DMS53 treated with DMSO at 0.1 percent for 48 hours (cell line): ENCODE data around the gene TSPO.

Experiments used
- DNase-seq: peaks from one replicate; lab custom pipeline; 2025; ENCODE audit not compliant: unreplicated experiment; lab: John Stamatoyannopoulos, UW

Gene TSPO

DNA sequence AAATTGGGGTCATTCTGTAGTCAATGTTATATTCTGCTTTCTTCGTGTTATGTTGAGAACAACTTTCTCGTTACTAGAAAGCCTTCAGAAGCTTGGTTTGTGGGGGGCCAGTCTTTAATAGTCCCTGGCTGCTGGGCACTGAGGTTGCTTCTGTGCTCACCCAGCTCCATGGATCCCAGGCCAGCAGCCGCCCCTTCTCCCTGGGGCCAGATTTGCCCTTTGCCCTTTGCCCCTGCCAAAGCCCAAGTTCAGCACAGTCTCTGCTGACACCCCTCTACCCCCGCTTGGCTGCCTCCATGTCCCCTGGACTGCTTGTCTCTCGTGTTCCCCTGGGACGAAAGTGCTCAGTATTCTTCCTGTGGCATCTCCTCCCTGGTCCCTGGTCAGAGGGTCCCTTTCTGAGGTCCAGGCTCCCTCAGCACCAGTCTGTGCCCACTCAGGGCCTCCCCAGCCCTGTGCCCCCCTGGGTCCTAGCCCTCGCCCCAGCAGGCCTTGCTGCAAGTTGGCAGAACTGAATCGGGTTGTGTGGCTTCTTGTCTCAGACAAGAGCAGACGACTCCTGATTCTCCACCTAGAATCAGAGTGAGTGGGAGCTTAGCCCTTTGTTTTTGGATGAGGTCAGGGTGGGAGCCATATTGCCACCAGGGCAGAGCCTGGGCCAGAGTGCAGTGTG, 6.7 kb downstream of the TSPO start:
- DNase-seq, result no peak

DNA sequence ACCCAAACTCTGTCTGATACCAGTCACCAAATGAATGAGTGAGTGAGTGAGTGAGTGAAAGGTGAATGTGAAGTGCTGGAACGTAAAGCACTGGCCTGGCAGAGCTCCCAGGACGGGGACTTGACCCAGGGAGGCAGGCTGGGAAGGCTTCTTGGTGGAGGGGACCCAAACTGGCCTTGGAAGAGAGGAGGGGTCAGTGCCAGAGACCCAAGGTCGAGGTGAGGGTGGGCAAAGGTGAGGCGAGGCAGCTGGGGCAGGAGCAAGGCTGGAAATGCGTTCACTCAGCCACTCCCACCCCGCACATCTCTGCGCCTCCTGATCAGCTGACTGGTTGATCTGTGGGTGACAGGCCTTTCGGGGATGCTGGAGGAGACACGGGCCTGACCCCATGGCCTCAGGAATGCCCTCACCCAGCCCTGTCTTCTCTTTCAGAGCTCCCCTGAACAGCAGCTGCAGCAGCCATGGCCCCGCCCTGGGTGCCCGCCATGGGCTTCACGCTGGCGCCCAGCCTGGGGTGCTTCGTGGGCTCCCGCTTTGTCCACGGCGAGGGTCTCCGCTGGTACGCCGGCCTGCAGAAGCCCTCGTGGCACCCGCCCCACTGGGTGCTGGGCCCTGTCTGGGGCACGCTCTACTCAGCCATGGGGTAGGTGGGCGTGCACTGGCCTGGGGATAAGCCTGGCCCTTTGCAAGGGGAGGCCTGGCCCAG, 7.6 kb downstream of the TSPO start:
- no peak for DNase-seq

DNA sequence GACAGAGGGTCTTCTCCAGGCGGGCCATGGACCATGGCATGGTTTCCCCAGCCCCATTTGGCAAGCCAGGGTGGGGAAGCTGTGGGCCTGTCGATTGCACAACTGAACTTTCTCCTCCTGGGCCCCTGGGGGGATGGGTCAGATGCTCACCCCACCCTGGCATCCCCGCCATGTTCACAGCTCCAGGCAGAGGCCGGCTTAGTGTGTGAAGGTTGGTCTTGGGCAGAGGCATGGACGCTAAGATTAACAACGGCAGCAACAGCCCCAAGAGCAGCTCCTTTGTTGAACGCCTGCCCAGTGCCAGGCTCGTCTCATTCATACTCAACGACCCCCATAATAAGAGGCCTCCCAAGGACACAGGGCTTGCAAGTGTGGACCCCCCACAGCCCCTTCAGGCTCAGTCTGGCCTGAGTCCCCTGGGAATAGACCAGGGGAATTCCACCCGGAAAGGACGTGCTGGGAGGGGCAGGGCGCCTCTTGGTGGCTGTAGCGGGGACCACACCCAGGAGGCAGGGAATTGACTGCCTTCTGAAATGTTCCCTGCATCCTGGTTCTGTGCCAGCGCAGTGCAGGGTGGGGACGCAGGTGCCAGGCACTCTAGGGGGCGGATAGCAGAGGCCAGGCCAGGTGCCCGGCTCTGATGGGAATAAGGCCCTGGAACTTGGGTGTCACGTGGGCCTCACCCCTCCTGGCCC, 8.3 kb downstream of the TSPO start:
- DNase-seq, result no peak

DNA sequence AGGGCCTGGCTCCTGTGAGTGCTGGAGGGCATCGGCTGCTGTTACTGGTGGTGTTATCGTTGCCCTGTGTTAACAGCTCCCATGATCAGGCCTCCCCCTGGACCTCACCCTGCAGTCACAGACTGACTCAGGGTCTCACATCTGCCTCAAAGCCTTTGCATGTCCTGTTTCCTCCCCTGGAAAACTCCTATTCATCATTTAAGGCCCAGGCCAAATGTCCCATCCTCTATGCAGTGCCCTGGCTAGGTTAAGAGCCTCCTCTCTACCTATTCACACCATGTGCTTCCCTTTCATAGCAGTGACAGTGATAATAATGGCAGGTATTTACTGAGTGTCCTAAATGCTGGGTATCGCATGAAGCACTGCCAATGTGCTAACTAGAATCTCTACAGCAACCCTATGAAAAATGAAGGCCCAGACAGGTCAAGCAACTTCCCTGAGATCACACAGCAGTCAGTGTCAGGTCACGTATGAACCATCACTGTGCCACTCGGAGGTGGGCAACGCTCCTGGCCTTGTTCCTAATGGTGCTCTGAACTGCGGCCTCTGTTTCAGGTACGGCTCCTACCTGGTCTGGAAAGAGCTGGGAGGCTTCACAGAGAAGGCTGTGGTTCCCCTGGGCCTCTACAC, 9.3 kb downstream of the TSPO start:
- DNase-seq, result no peak

DNA sequence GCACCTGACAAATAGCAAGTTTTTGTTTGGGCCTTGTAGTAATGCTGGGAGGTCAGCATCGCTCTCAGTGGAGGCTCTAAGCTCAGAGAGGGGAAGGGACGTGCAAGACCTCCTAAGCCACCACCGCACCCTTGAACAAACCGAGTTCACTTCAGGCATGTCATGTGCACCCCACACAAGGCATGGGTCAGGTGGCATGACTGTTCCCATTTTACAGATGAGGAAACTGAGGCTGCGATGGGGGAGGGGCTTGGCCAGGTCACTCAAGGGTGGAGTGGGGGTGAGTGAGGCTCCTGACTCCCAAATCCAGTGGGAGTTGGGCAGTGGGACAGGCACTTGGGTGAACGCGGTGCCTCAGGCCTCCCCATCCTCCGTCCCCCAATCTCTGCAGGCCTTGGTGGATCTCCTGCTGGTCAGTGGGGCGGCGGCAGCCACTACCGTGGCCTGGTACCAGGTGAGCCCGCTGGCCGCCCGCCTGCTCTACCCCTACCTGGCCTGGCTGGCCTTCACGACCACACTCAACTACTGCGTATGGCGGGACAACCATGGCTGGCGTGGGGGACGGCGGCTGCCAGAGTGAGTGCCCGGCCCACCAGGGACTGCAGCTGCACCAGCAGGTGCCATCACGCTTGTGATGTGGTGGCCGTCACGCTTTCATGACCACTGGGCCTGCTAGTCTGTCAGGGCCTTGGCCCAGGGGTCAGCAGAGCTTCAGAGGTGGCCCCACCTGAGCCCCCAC, 11.2 kb downstream of the TSPO start:
- DNase-seq, result no peak

DNA sequence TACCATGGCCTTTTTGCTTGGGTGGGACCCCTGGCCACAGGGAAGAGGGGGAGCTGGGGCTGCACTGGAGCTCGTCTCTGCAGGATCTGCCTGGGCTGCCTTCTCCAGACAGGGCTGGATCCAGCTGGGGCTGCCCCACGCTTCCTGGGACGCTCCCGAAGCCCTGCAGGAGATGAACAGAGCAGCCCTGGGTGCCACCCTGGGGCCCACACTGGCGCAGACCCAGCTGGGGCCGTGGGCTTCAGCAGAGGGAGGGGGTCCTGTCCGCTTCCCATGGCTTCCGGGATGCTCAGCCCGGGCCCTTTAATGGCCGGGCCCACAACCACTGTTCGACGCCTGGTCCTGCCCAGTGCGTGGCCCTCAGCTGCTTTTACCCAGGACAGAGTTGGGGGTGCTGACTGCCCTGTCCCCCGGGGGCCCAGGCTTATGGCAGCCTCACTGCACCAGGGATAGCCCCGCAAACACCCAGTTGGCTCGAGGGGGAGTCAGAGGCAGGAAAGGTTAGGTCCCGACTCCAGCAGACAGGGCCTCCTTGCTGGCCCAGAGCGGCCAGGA, 12.0 kb downstream of the TSPO start:
- DNase-seq, result no peak

DNA sequence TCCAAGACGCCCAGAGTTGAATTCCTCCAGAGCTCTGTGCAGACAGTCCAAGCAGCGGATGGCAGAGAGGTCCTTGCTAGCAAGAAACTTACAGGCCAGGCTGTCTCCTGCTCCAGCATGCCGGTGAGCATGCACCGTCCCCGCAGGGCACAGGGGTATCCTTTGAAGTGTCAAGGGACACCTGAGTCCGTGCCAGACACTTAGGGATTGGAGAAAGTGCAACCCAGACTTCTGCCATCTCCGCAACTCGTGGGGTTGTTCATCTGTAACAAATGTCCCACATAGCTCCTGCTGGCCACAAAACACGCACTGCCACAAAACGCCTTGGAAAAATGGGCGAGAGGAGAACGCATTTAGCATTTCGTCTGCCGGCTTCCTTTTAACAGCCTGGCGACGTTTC, 13.3 kb downstream of the TSPO start:
- no peak for DNase-seq

DNA sequence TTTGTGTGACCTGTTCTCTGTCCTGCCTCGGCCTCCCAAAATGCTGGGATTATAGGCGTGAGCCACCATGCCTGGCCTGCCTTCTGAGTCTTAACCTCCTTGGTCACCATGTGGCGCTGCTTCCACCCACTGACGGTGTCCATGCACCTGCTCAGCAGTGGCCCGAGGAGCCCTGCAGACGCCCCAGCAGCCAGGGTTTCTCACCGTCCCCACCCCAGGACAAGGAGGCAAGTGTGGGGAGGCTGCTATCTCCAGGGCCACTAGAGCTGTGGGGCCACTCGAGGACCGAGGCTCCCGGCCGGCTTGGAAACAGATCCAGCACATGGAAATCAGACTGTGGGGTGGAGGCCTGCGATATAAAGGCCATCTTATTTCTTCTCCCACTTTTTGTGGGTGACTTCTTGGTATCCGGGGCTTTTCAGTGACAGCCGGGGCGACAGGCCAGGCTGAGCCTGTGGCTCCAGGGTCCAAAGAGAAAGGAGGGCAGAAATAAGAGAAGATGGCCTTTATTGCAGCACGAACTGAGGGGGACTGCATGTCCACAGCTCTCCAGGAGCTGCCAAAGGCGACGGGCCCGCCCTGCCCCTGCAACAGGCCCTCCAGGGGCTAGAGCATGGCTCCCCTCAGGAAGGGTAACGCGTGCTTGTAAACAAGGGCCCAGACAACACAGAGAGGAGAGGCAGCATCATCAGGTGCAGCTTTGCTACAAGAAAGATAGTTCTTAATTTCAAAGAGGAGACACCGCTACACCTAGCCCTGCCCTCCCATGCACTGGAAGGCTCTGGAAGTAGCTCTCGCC, 15.0 kb downstream of the TSPO start:
- DNase-seq, result no peak

DNA sequence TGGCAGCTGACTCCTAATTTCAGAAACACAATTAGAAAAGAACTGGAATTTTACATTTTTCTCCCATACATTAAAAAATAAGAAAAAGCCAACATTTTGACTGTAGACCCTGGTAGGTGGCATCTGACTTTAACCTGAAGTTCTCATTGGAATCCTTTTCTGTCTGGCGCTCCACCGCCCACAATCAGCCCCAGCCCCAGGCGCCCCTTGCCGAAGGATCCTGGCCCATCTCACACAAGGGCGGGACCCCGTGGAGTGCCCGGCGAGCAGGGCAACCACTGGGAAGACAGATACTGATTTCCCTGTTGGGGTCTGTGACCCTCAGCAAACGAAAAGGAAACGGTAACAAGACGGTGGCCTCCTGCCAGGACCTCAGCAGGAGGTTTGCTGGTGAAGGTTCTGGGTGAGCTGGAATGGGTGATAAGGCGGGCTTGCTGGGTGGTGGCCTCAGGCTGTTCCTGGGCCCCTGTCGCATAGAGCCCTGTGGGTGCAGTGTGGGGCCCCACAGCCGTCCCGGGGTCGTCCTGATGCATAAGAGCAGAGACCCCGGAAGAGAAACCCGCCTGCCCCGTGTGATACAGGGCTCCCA, 15.7 kb downstream of the TSPO start:
- no peak for DNase-seq

DNA sequence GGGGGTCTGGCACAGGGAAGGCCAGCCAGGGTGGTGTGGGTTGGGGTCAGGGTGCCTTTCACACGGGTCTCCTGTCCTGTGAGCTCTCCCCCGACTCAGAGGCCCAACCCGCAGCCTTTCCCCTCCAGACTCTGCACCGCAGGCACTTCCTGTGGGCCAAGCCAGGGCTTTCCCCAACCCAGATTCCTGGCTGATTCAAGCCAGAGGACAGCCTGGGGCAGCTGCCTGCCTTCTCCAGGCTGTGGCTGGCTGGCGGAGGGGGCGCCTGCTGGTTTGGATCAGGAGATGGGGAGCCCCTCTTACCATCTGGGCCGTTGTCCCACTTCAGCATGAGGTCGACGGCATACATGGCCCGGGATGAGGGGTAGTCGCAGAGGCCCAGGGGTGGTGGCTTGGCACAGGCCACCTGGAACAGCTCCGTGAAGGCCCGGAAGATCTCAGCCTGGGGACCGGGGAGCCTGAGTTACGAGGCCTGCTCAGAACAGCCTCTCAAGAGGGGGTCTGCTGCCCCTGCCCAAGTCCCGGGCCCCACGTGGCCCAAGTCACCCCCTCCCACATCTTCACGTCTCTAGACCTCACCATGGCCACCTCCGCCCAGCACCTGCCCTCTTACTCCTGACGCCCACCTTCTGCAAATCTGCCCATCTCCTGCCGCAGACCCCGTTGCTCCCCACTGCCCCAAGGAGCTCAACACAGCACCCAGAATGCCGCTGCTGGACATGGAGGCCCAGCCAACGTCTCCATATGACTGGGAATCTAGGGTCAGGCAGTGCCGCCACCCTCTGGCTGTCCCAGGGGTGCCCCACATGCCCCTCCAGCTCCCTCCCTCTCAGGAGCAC, 17.3 kb downstream of the TSPO start:
- DNase-seq, result no peak

DNA sequence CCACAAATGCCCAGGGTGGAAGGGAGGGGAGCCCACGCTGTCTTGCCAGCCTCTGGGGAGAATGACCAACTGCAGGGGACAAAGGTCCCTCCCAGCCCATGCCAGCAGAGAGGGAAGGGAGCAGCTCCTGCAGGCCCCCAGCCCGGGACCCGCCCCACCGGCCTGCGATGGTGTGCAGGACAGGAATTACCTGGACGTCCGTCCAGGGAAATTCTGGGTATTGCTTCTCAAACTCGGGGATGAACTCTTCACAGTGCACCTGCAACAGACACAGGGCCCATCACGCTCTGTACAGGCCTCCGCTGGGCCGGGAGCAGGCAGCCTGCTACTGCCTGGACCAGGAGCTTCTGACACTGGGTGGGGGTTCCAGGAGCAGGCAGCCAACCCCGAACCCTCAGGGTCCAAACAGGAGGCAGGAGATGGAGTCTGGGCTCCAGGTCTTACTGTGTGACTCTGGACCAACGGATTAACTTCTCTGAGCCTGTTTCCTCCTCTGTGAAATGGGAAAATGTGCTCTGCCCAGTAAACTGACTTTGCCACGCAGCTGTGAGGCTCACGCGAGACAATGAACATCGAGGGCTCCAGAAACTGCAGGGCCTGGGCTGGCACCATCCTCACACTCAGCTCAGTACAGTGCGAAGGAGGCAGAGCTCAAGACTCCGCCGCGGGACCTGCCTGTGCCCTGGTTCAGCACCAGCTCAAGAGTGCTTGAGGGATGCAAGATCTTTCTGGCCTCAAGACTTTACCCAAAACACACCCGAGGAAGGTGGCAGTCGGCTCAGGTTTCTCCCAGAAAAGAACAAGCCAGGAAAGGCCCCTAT, 18.2 kb downstream of the TSPO start:
- DNase-seq, result no peak

DNA sequence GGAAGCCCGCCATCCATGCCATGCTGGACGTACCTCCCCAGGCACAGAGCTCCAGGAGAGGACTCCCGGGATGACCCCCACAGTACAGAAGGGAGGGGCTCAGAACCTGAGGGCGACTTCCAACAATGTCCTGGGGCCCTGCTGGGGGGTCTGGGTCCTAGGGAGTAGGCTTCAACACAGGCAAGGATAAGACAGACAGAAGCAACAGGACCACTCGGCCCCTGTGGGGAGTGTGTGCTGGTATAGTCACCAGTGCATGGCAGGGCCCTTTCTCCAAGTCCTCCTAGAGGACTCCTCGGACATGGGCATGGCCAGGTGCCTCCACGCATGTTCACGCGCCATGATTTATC, 18.7 kb downstream of the TSPO start:
- DNase-seq, result no peak

DNA sequence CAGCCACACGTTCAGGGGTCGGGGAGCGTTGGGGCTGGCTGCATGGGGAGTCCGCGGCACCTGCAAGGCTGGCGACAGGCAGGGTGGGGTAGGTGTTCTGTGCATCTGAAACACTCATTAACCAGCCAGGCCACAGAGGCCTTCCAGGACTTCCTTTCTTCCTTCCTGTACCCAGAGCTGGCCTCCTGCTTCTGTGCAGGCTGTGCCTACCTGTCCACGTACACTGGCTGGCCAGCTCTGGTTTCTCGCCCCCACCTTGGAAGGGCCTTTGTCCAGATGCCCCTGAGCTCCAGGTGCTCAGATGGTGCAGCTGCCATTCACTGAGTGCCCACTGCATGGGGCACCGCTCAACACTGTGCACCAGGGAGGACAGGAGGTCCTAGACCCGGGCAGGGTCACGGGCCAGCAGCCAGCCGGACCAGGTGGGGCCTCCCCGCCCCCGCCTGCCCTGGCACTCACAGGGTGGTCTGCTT, 19.7 kb downstream of the TSPO start:
- no peak for DNase-seq

DNA sequence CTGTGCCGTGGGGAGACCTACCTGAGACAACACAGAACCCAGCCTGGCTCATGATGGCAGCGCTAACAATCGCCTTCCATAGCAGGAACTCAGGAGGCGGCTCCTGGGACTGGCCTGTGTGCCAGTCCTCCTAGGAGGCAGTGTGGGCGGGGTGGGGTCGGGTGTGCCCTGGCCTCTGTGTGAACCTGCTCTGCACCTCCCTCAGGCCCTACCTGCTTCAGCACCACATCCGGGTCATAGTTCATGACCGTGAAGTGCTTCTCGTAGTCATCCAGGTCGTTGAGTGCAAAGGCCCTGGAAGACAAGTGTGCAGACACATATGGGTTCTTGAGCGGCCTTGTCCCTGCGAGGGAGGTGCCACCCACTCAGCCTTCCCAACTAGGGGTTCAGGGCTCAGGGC, 20.2 kb downstream of the TSPO start:
- DNase-seq, result no peak

DNA sequence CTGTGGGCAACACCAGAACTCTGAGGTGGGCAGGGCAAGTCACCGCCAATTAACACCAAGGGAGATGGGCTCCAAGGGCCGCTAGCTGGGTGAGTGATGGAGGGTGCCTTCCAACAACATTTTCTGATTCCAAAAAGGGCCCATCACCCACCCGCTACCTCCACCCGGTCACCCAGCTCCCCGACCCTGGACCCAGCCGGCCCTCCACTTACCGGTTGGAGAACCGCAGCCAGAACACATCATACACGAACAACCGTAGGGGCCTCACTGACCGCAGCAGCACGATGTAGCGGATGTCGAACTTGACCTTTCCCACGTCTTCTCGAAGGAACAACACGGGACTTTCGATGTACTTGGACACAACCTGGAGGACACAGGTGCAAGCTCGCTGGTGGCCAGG, 20.8 kb downstream of the TSPO start:
- DNase-seq, result no peak

DNA sequence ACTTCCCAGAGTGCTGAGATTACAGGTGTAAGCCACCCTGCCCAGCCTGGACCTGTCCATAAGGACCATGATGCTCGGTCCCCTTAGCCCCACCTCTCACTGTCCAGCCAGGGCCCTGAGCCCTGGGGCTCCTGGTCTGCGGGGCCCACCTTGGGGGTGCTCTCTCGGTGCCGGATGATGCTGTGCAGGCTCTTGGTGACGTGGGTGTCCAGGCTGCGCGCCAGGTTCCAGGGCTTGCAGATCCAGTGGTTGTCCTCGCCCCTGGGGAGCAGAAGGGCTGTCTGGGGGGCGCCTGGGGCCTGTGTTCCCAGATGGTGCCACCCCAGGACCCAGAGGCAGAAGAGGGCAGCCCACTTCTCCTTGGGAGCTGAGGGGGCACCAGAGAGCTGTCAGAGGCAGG, 22.2 kb downstream of the TSPO start:
- no peak for DNase-seq

DNA sequence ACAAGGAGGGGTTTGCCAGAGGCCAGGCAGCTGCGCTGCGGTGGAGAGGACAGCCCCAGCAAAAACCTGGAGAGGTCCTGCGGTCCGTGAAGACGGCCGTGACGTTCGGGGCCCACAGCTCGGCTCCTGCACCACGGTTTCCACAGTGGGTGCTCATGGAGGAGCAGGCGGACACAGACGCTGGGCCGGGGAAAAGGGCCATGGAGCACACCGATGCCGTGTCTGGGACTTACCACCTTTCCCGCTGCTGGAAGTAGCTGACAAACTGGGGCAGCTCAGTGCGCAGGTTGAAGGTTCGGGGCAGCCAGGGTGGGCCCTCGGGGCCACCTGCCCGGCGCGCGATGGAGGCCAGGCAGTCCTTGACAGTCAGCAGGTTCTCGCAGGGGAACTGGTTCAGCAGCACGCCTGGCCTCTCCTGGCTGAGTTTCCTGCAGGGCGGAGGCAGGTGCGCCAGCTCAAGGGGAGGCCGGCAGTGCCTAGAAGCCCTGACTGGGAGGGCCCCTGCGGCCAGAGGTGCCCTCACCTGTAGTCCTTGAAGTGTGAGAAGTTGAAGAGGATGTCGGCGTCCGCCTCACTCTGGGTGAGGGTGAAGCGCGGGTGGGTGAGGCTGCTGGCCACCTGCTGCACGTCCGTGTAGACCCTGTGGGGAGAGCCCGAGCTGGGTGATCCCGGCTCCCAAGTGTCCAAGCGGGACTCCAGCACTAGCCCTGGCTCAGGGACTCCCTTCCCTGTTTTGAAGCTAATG, 22.8 kb downstream of the TSPO start:
- no peak for DNase-seq
